Measurements from ENCODE around the gene RFLNA.

RFLNA gene

DNA sequence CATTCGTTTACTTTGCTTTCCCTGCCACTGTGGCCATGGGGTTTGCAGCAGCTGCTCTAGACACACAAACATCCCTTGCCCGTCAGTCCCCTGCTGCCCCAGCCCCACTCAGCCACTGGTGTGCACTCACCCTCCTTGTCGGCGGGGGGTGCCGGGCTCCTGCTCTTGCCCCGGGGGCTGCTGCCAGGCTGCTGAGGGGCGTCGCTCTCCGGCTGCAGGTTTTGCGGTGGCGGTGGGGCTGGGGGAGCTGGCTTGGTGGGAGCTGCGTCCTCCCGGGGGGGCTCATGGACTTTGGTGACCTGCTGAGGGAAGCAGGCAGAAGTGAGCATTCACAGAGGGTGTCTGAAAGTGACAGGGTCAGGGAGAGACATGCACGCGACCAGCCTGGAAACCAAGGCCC, 67.1 kb downstream of the RFLNA start:
- DNase-seq = no peak

DNA sequence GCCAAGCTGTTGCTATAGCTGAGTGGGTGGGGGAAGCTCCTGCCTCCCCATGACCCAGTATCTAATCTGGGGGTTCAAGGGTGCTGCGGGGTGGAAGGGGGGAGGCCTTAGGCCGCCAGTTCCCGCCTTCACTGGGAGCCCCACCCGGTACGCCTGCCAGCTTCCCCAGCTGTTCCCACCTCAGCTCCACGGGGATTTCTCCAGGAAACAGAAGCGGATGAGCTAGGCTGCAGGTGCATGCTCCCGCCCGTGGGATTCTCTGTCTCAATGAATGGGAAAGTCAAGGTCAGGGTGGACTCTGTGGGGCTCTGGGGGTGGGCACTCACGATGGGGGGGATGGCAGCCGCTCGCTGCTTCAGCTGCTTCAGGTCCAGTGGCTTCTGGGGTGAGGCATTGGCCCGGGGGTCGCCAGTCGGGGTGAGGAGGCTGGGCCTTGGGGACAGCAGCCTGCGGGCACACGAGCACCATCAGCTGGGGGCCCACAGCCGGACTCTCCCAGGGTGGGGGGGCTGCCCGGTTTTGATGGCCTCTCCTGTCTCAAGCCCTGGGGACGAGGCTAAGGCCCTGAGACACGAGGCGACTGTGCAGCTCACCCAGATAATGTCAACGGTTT, 68.6 kb downstream of the RFLNA start:
- no peak for DNase-seq

DNA sequence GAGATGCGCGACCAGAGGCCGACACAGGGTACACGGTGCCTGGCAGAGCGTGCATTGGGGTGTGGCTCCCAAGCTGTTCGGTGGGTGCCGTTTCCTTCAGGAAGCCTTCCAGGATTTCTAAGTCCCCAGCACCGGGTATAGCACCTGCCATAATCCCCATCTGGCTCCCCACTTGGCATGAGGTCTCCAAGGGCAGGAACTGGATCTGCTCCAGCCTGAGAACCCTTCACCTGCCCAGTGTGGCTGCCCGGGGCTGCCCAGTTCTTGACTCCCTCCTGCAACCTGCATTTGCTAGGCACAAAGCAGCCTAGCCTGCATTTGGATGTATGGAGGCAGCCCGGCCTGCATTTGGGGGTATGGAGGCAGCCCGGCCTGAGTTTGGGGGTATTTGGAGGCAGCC, 69.7 kb downstream of the RFLNA start:
- no peak for DNase-seq

Measured in bone marrow (tissue), 2 donors.